GM18499 (cell line): ENCODE results near the gene ARHGEF19.
"Not testable (repeated sequence)": the region's sequence is repeated elsewhere in the genome, so short reads cannot be mapped to it uniquely, and the experiment has no call there.

Experiments used
- ATAC-seq: cut with Tn5 transposase; IDR thresholded peaks from one replicate; pipeline ENCODE4 v1.9.1; 2021; ENCODE audit warnings: moderate number of reproducible peaks; ENCODE audit not compliant: insufficient read depth, unreplicated experiment

ARHGEF19 gene

DNA sequence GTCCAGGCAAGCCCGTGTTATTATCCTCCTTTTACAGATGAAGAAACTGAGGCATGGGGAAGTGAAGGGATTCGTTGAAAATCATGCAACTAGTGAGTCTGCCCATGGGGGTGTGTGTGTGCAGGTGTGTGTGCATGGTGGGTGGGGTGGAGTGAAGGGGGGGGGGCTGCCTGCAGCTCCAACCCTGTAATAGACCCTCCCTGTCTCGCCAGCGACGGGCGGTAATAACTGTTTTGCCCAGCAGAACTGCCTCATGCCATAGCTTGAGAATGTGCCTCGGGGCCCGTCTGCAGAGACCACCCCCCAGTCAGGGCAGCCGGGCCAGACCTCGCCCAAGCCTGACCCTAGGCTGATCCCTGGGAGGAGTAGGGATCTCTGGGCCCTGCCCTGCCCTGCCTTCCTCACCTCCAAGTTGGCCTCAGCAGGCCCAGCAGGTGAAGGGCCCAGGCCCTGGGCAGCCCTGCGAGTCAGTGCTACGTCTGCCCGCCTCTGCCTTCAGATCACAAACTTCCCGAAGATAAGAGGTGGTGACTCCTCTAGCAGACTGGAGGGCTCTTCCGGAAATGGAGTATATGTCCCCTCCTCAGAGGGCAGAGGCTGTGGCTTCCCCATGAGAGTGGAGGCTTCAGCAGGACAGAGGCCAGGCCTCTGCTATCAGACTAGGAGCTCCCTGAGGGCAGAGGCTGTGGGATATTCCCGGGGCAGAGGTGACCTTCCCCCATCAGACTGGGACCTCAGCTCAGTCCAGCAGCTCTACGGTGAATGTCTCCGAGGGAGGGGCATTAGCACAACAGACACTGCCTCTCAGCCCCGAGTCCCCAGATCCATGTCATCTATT lies 40.9 kb downstream of the ARHGEF19 start:
- no peak for ATAC-seq

DNA sequence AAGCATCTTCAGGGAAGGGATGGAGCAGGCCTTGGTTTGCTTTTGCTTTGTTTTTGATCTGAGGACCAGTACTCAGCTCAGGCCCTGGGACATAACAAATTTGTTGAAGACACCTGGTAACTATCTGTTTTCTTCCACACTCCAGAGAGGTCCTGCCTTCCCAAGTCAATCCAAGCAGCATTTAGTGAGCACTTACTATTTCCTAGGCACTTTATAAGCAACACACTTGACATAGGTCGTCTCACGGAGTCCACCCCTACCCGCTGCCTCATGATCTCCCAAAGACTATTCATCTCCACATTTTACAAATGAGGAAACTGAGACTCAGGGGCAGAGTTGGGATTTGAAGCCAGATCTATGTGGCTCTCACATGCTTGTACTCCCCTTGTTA lies 42.2 kb downstream of the ARHGEF19 start:
- no peak for ATAC-seq

DNA sequence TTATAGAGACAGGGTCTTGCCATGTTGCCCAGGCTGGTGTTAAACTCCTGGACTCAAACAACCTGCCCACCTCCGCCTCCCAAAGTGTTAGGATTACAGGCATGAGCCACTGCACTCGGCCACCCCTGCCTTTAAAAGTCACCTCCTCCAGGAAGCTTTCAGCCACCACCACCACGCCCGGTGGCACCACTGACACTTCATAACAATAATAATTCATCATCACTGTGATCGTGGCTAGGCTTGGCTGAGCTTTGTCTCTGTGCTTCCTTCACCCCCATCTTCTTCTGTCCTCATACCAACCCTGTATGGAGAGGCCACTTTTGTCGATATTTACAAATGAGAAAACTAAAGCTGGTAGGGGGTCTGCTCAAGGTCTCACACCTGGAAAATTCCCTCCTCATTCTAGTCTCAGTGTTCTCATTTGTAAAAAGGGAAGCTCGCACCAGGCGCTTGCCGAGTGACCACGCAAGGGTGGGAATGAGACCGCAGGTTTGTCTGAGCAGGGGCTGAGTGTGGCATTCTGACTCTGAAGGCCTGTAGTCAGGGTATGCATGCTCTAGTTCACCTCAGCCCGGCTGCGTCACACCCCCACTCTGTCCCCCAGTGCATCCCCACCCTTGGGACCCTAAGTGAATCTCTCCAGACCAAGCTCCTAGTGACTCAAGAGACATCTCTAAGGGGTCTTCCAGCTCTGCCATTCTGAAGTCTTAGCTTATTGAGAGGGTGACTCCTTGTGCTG lies 43.7 kb downstream of the ARHGEF19 start:
- ATAC-seq, result no peak

DNA sequence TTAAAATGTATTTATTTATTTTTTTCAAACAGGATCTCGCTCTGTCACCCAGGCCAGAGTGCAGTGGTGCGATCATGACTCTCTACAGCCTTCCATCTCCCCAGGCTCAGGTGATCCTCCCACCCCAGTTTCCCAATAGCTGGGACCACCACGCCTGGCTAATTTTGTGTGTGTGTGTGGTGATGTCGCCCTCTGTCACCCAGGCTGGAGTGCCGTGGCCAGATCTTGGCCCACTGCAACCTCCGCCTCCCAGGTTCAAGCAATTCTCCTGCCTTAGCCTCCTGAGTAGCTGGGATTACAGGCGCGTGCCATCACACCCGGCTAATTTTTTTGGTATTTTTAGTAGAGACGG lies 44.3 kb downstream of the ARHGEF19 start:
- not testable (repeated sequence) for ATAC-seq

DNA sequence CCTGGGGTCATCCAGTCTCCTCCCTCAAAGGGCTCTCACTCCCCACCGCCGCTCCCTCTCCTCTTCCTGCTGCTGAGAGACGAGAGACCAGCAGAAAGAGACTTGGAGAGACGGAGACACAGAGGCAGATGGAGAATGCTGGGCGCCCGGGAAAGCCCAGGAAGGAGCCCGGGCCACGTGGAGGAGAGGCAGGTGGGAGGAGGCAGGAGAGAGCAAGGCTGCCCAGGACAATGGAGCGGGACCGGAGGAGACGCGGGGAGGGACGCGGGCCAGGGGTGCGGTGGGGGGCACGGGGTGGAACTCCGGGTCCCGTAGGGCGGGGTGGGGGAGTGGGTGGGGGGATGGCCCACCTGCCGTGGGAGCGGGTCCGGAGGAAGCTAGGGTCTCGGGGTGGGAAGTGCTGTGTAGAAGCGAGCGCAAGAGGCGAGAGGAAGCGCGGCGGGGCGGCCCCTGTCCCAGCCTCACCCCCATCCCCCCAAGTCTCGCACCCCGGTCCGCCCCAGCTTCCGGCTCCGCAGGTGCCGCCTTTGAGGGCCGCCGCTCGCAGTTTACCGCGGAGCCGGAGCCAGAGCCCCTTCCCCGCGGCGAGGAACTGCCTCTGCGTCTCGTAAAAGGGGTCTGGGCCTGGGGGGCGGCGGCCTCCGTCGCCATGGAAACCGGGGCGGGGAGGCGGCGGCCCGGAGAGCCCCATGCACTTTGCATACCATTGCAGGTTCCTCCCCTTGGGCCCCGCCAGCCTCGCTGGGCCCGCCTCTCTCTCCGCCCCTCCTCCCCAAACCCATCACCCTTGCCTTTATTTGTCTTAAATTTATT lies 44.9 kb downstream of the ARHGEF19 start:
- no peak for ATAC-seq

DNA sequence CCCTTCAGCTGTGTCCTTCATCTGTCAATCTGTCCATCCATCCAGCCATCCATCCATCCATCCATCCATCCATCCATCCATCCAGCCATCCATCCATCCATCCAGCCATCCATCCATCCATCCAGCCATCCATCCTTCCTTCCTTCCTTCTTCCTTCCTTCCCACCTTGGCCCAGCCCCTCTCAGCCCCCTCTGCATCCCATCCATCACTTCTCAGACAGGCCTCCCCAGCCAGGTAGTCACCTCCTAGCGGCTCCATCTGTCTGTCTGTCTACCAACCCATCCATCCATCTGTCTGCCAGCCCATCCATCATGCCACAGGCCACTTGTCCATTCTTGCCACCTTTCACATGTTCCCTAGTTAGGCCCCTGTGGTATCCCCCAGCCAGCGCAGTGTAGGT lies 46.3 kb downstream of the ARHGEF19 start:
- ATAC-seq, result no peak

DNA sequence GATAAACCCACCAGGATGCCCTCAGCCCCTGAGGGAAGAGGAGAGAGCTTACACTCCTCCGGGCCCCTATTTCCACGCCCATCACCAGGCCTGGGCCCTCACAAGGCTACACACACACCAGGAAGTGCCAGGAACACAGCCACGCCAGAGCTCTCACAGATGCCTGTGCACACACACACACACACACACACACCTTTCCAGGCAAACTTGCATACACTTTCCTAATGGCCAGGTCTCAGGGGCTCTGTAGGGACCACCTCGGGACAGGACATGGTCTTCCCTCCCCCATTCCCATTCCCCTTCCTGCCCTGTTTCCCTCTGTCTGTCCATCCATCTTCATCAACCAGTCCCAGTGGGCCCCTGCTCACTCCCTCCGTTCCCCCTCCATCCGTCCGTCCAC lies 46.9 kb downstream of the ARHGEF19 start:
- ATAC-seq, result no peak

DNA sequence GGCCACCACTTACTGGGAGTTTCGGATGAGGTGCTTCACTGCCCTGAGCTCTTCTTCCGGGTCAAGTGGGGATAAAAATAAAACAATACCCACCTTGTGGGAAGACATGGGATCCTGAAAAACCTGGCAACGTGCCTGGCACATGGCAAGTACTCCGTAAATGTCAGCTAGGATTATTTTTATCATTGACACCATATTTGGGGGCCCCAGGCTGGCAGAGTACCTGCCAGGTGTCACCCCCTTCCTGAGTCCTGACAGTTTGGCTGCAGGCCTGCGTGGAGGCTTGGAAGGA lies 47.4 kb downstream of the ARHGEF19 start:
- ATAC-seq, result no peak

DNA sequence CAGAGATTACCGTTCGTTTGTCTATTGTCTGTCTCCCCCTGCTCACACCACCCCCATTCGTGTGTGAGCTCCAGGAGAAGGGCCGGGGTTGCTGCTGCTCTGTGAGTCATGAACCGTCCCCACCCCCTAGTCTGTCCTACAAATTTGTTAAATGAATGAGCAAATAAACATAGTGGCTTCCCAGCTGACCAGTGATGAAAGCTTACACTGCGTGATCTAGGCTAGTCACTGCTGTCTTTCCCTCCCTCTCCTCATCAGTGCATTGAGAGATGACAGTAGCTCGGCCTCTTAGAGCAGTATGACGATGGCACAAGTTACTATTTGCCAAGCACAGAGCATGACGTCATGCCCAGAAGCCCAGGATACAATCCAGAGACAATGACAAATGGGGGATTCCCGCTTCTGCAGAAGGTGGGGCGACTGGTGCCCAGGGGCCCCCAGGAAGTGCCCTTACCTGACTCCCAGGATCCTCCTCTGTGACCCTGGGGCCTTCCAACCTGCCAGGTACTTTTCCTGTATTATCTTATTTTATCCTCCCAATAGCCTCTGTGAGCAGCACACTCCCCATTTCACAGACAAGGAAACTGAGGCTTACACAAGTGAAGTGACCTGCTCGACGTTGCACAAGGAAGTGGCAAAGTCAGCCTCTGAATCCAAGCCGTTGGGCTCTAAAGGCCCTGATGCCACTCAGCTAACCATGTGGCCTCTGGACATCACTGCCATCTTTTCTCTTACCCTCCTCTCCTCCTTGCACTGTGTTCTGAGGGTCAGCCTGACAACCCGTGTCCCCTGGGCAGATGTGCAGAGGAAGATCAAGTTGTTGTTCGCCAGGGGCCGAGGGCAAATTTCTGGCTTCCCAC lies 48.0 kb downstream of the ARHGEF19 start:
- ATAC-seq, result no peak

DNA sequence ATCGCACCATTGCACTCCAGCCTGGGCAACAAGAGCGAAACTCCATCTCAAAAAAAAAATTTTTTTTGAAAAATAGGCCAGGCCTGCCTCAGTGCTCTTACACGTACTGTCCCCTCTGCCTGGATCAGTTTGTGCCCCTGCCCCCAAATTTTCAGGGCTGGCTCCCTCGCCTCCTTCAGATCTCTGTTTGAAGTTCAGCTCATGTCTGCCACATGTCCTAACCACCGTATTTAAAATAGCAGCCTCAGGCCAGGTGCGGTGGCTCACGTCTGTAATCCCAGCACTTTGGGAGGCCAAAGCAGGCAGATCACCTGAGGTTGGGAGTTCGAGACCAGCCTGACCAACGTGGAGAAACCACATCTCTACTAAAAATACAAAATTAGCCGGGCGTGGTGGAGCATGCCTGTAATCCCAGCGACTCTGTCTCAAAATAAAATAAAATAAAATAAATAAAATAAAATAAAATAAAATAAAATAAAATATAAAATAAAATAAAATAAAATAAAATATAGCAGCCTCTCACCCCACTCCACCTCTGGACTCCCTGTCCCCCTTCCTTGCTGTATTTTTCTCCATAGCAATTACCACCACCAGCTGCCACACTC lies 48.7 kb downstream of the ARHGEF19 start:
- ATAC-seq, result not testable (repeated sequence)

DNA sequence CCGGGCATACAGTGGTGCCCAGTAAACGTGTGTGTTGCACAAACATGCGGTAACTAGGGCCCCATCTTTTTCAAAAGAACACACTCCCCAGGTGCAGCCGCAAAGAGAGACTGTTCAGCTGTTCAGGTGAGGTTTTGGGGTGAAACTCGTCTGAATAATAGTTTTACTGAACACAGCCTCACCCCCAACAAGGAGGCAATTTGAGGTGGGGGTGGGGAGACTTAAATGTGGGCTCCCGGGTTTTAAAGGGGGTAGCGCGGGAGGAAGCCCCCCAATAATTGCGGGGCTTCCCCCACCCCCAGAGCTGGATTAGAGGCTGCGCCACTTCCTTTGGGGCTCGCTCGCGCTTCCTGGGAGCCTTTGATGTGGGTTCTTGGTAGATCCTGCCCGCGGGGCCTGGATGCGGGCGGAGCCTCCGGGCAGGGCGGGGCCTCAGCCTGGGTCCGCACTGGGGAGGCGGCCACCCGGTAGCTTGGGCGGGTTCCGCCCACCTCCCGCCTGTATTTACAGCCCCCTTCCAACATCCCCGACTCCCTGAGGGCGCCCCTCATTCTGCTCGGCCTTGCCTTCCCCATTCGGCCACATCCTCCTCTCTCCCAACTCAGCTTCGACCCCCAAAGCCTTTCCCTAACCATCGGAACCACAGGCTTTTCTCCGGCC lies 50.2 kb downstream of the ARHGEF19 start:
- ATAC-seq, result no peak

DNA sequence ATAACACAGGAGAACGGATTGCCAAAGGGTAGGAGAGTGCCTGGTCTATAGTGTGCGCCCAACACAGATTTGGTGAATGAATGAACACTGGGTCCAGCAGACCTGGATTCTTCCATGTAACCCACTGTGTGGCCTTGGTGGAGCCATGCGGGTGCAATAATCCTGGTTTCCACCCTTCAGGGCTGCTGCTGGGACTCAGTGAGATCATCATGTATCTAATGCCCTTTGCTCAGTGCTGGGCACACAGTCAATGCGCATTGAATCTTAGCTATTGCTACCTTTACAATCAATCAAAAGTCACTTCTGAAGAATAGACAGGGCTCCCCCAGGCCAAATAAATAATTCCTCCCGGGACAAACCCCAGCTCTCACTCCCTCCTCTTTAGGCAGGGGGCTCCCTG lies 50.7 kb downstream of the ARHGEF19 start:
- ATAC-seq, result no peak

DNA sequence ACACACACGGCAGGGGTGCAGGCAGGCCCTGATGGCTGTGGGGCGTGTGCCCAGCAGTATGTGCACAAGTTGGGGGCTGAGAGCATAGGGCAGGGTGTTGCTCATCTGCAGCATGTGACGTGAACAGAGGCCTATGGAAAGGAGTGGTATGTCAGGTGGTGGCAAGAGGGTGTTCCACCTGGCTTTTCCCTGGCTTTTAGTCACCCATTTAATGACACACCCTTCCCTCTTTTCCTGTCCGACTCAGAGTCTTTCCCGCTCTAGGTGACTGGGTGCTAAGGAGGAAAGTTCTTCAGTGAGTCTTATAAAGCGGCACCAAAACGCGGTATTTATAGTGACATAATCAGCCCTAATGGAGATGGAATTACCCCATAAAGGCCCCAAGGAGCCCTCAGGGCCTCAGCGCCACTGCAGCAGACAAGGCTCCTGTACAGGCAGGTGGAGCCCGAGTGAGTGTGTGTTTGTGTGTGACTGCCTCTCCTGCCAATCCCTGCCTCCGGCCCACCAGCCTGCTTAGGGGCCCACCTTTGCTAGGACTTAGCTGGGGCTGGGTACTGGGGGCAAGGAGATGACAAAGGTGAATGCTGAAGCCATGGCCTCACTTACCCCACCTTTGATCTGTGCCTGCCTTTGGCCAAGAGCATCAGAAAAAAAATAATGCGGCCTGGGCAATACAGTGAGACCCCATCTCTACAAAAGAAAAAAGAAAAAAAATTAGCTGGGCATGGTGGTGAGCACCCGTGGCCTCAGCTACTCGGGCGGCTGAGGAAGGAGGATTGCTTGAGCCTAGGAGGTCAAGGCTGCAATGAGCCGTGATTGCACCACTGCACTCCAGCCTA lies 53.2 kb downstream of the ARHGEF19 start:
- ATAC-seq, result no peak

DNA sequence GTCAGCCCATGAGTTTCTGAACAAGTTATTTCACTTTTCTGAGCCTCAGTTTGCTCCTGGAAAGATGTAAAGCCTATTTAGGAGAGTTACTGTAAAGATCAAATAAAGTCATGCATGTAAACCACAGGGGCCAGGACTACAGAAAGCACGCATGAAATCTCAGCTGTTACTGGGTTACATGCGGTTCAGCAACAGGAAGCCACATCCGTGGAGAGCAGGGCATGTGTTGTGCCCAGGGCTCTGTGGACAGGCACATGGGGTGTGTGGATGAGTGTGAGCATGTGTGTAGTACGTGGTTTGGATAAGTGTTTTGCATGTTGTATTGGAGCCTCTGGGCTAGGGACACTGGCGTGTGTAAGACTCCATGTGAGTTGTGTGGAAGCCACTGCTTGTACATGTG lies 54.4 kb downstream of the ARHGEF19 start:
- ATAC-seq, result no peak

DNA sequence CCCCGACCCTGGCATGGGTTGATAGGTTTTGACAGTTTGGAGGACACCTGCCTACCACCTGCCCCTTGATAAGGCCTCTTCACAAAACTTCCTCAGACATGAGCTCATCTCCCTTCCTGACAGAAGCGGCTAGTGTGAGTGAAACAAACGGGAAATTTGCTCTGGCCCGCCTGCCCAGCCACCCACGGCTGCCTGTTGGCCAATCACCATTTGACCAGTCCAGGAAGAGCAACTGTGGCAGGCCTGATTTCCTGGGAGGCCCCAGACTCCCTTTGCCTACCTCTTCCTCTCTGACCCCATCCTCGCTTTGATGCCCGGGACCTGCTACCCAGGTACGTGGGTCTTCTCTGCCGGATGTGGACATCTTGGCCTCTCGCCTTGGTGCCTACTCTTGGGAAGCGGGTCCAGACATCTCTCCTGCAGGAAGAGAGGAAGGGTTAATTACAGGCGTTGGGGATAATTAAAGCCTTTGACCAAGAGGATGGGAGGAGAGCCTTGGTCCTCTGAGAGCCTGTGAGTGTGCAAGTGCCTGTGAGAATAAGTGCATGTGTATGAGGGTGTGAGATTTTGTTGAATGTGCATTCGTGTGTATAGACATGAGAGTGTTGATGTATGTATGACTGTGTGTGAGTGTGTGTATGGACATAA lies 55.5 kb downstream of the ARHGEF19 start:
- no peak for ATAC-seq

DNA sequence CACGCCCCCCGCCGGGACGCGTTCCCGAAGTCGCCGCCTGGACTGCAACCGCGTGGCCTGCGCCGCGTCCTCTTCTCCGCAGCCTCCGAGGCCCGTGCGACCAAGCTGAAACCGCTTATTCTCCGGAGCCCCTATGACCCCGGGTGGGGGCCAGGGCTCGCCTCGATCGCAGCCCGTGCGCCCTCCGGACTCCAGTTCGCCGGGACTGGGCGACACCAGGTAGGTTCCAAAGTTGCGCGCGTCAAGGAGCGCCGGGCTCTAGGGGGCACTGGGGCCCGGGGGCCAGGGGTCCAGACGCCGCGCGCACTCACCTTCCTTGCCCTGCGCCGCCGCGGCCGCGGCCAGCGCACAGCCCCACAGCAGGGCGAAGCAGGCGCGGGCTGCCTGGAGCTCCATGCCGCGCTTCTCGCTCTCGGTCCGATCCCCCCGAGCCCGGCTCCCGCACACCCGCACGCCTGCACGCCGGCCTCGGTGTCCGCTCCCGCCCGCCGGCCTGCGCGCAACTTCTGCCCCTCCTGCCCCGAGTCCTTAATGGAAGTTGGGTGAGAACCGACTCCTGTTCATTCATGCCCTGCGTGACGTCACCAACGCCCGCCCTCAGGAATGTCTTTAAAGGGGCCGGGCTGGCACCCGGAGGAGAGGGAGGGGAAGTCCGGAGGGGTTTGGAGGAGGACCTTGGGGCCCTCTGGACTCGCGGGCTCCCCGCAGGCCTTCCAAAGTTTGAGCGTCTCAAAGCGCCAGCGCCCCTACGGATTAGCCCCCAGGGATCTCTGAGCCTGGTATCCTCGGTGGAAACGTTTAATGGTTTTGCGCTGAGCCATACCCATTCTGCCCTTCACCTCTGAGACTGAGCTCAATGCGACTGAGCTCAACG lies 56.7 kb downstream of the ARHGEF19 start, which contains the start of gene EPHA2:
EPHA2 (minus strand) TSS at position 533 of the 874 bp plus-strand sequence; CDS start at position 396, 137 bp downstream.
- no peak for ATAC-seq
